BJ (cell line): ENCODE results near the gene SLFNL1. TPM values are rescaled to one million over a fixed set of nuclear protein-coding genes. Genes with fewer than 3 reads are reported as not detected.

Experiments used
- CTCF ChIA-PET: fragments of 350-600 bp; formaldehyde crosslinking; extraction: SDS; loops from one replicate; lab custom pipeline; 2021; ENCODE audit warnings: antibody characterized with exemption, inconsistent platforms; lab: Yijun Ruan, JAX
- POLR2A ChIA-PET: fragments of 300-600 bp; sonication (Branson Sonifier 250); formaldehyde crosslinking; extraction: SDS; loops from one replicate; lab custom pipeline; 2021; ENCODE audit warnings: antibody characterized with exemption; lab: Charles Lee
- DNase-seq: peaks from one replicate; pipeline ENCODE4 v3.0.0-alpha.2; 2011; ENCODE audit warnings: low read depth
- H3K27me3 ChIP-seq: 2 replicates; pipeline ENCODE4 v1.6.0; 2011; ENCODE audit warnings: low read length; ENCODE audit not compliant: control insufficient read depth, insufficient read depth
- H3K36me3 ChIP-seq: 2 replicates; pipeline ENCODE4 v1.5.1; 2011; ENCODE audit warnings: low read length; ENCODE audit not compliant: control insufficient read depth, insufficient read depth
- H3K4me3 ChIP-seq: 2 replicates; pipeline ENCODE4 v1.5.1; 2011; ENCODE audit warnings: low read depth, mild to moderate bottlenecking, control low read depth, low read length
- polyA plus RNA-seq: library from polyadenylated mRNA; depleted of rRNA; stranded (reverse); fragments of >200 nt; gene quantifications from 2 replicates; pipeline ENCODE4 v1.2.3, GENCODE V29; 2011
- TF ChIP-seq, protein P1 (sequence below): IDR thresholded peaks from 2 replicates; pipeline ENCODE4 v1.5.1; 2011; ENCODE audit warnings: low read depth, mild to moderate bottlenecking, control low read depth, inconsistent platforms, low read length, moderate library complexity; ENCODE audit not compliant: insufficient read depth

Gene SLFNL1
- polyA plus RNA-seq, 1 experiment, result 0.10 TPM

DNA sequence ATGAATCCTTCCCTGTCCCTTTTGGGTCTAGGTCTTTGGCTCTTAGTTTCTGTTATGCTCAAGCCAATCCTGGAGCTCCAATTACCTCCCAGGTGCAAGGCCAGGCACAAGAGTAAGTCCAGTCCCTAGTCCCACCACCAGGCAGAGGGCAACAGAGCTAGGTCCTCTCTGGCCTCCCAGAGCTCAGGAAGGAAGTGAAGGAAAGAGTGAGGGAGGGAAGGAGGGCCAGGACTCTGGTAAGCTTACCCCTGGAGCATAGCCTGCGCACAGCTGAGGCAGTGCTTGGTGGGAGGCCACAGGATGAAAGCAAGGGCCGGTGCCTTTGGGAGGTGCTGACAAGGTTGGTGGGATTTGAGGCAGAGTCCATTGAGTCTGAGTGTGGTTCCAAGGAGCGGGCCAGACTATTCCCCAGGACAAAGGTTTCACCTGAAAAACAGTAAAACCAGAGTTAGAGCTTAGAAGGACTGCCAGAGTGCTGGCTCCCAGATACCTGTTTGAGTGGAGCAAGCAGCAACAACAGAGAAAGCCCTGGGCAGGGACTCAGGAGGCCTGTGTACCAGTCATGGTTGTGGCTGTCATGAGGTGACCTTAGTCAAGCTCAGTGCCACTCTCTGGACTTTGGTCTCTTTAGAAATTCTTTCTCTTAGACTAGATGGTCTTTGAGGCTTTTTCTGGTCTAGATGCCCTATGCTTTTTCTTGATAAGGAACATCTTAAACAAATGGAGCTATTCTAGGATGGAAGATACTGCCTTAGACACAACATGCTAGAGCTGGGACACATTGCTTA is 15.8 kb upstream of the SLFNL1 start:
- CTCF ChIA-PET, result interaction anchor here (0.8 to 2.6 kb wide), 2 partner anchors 15 to 380 kb away, joined by 3 to 7 read pairs; partner anchors contain the start of gene SLFNL1
- POLR2A ChIA-PET, result no interaction called here
- Histone ChIP-seq H3K27me3 (no peaks in the 10 kb centered on the region), H3K36me3 (peaks cover 8% of the 10 kb centered on the region), H3K4me3 (no peak overlapping the region)
- TF ChIP-seq, protein P1, sequence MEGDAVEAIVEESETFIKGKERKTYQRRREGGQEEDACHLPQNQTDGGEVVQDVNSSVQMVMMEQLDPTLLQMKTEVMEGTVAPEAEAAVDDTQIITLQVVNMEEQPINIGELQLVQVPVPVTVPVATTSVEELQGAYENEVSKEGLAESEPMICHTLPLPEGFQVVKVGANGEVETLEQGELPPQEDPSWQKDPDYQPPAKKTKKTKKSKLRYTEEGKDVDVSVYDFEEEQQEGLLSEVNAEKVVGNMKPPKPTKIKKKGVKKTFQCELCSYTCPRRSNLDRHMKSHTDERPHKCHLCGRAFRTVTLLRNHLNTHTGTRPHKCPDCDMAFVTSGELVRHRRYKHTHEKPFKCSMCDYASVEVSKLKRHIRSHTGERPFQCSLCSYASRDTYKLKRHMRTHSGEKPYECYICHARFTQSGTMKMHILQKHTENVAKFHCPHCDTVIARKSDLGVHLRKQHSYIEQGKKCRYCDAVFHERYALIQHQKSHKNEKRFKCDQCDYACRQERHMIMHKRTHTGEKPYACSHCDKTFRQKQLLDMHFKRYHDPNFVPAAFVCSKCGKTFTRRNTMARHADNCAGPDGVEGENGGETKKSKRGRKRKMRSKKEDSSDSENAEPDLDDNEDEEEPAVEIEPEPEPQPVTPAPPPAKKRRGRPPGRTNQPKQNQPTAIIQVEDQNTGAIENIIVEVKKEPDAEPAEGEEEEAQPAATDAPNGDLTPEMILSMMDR, result no peak
- DNase-seq, result no peak

DNA sequence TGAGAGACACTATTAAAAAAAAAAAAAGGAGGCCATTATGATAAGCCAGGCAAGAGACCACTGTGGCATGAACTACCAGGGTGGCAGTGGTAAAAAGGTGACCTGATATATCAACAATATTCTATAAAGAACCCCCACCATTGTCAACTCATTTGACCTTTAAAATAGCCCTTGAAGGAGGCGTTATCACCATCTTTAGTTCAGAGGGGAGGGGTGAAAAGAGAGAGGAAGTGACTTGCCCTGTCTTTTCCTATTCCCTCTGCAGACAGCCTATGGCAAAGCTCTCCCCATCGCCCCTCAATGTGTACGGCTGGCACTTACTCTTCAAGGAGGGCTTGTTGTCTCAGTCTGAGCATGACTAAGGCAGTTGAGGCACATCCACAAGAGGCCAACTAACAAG is 11.7 kb upstream of the SLFNL1 start:
- ChIA-PET POLR2A (no interaction called here), CTCF (no interaction called here)
- H3K4me3 ChIP-seq, result no peak overlapping the region
- DNase-seq, result no peak
- peaks cover 13% of the 10 kb centered on the region for H3K36me3 ChIP-seq
- no peaks in the 10 kb centered on the region for H3K27me3 ChIP-seq
- TF ChIP-seq, protein P1, result no peak

DNA sequence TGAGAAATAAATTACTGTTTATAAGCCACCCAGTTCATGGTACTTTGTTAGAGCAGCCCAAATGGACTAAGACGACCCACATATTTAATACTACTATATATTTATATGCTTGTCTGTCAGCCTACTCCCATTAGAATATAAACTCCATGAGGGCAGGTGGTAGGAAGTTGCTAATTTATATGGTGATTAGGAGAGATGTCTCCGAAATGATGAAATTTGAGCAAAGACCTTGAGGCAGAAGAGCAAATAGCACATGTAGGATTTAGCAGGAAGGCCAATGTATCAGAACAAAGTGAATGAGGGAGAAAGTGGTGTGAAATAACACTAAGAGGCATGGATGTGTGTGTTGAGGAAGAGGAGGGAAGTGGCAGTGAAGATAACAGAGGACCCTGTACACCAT is 10.6 kb upstream of the SLFNL1 start:
- TF ChIP-seq, protein P1, result no peak

DNA sequence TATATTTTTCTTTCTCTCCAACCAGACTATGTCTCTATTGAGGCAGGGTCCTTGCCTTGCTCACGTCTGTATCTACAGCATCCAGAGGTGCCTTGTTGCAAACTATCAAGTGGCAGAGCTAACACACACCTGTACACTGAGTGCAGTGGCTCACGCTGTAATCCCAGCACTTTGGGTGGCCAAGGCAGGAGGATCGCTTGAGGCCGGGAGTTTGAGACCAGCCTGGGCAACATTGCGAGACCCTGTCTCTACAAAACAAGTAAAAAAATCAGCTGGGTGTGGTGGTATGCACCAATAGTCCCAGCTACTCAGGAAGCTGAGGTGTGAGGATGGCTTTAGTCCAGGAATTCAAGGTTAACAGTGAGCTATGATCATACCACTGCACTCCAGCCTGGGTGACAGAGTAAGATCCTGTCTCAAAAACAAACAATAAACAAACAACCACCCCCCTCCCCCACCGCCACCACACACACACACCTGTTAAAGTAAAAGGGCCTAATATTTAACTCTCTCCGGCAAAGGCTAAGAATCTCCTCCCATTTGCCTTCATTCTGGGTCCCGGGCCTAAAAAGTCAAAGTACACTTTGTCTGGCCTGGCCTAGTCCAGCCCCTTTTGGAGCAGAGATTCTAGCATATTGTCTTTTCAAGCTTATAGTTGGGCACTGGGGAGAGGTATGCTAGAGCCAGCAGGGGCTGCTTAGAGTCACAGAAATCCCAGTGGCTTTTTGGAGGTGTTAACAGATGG is 9.5 kb upstream of the SLFNL1 start:
- Histone ChIP-seq H3K4me3 (no peak overlapping the region), H3K36me3 (peaks cover 12% of the 10 kb centered on the region), H3K27me3 (no peaks in the 10 kb centered on the region)
- CTCF ChIA-PET, result interaction anchor here (0.5 kb wide), 1 partner anchor 107 kb away, joined by 5 read pairs; no protein-coding TSS in a partner anchor
- POLR2A ChIA-PET, result no interaction called here
- no peak for DNase-seq
- TF ChIP-seq, protein P1, result no peak

More for the DNA sequence above, 10.6 kb upstream of the SLFNL1 start:
- Histone ChIP-seq H3K27me3 (no peaks in the 10 kb centered on the region), H3K4me3 (no peak overlapping the region), H3K36me3 (peaks cover 15% of the 10 kb centered on the region)
- POLR2A ChIA-PET, result no interaction called here
- DNase-seq, result no peak
- CTCF ChIA-PET, result no interaction called here

DNA sequence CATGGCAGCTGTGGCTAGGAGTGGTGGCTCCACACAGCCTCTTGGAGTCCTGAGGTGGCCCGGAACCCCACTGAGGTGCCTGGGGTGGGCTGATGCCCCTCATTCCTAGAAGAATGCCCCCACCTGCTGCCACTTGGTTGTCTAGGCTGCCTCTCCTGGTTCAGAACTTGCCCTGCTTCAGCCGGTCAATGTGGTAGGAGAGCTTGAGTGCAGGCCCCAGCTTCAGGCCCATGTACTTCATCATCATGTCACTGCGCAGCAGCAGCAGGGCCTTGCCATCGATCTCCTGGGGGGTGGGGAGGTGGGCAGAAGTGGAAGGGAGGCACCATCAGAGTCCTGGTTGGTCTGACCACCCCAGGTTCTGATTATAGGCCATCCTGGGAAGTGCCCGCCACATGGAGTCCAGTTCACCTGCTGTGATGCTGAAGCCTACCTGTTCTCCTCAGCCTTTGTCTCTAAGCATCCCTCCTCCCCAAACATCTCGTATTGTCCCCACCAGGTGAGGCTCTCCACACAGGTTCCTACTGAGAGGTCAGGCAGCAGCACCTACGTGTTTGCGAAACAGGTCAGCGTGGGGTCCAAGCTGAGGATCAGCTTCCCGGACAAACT is 6.6 kb upstream of the SLFNL1 start:
- CTCF ChIA-PET, result no interaction called here
- POLR2A ChIA-PET, result no interaction called here

More for the DNA sequence above, 6.6 kb upstream of the SLFNL1 start:
- Histone ChIP-seq H3K27me3 (no peaks in the 10 kb centered on the region), H3K36me3 (peaks cover 11% of the 10 kb centered on the region), H3K4me3 (no peak overlapping the region)
- DNase-seq, result no peak
- TF ChIP-seq, protein P1, result no peak
